Spleen (tissue), 11 donors: ENCODE data around the gene LAIR1. TPM values are rescaled to one million over a fixed set of nuclear protein-coding genes. Genes with fewer than 3 reads are reported as not detected.

Experiments used
- DNase-seq: peaks from one replicate; pipeline ENCODE4 v3.0.0-alpha.2; 2020
- H3K27ac ChIP-seq, 8 donors: fragments of 200-600 bp; sonication (generic) in 7 of 8; 1 replicate in 4 of 8; 2 replicates in 4 of 8; pipeline versions ENCODE4 v1.5.0 to v1.8.0; 2016 to 2021; ENCODE audit warnings: inconsistent platforms in 4 of 8, mild to moderate bottlenecking in 4 of 8, moderate library complexity in 1 of 8
- H3K27me3 ChIP-seq, 7 donors: fragments of 200-600 bp; sonication (generic) in 6 of 7; replicated peaks in 1 of 7; 1 replicate in 4 of 7; 2 replicates in 3 of 7; pipeline versions ENCODE4 v1.5.0 to v1.8.0; 2016 to 2021; ENCODE audit warnings: inconsistent platforms in 3 of 7, mild to moderate bottlenecking in 1 of 7
- H3K36me3 ChIP-seq, 6 donors: fragments of 200-600 bp; sonication (generic) in 5 of 6; 1 replicate in 4 of 6; 2 replicates in 2 of 6; pipeline versions ENCODE4 v1.5.0 to v1.8.0; 2016 to 2021; ENCODE audit warnings: inconsistent platforms in 2 of 6
- H3K4me1 ChIP-seq, 6 donors: fragments of 200-600 bp; sonication (generic) in 5 of 6; 1 replicate in 3 of 6; 2 replicates in 3 of 6; pipeline versions ENCODE4 v1.5.0 to v1.8.0; 2016 to 2021; ENCODE audit warnings: inconsistent platforms in 3 of 6
- H3K4me3 ChIP-seq, 8 donors: fragments of 200-600 bp; sonication (generic) in 7 of 8; 1 replicate in 4 of 8; 2 replicates in 4 of 8; pipeline versions ENCODE4 v1.5.0 to v1.8.0; 2016 to 2021; ENCODE audit warnings: inconsistent platforms in 4 of 8, mild to moderate bottlenecking in 4 of 8, moderate library complexity in 2 of 8
- H3K9me3 ChIP-seq, 8 donors: fragments of 200-600 bp; sonication (generic) in 7 of 8; 1 replicate in 4 of 8; 2 replicates in 4 of 8; pipeline versions ENCODE4 v1.5.0 to v1.8.0; 2016 to 2021; ENCODE audit warnings: inconsistent platforms in 4 of 8
- CTCF ChIP-seq, 11 experiments: fragments of 200-600 bp in 7 of 11; fragments of 450-650 bp in 4 of 11; sonication (generic) in 4 of 11; IDR thresholded peaks in 8 of 11; conservative IDR thresholded peaks in 3 of 11; 1 replicate in 7 of 11; 2 replicates in 4 of 11; pipeline versions ENCODE4 v1.4.0 to v1.8.0; 2016 to 2021; ENCODE audit warnings: antibody characterized with exemption in 11 of 11, inconsistent platforms in 4 of 11, mild to moderate bottlenecking in 1 of 11
- POLR2A ChIP-seq, 3 donors: fragments of 450-650 bp; IDR thresholded peaks; one replicate each; pipeline ENCODE4 v1.5.1; 2017; ENCODE audit warnings: antibody characterized with exemption in 3 of 3, mild to moderate bottlenecking in 1 of 3
- POLR2AphosphoS5 ChIP-seq, 3 donors: sonication (generic); formaldehyde crosslinking; IDR thresholded peaks; one replicate each; pipeline ENCODE4 v1.5.1; 2017; ENCODE audit warnings: antibody characterized with exemption in 3 of 3
- WGBS, 5 donors: extraction: QIAGEN DNeasy Blood & Tissue Kit in 3 of 5; methylation state at CpG; one replicate each; pipeline versions ENCODE4 v1.1.5 to v1.1.7; 2013 to 2018; 5-methylcytosine and 5-hydroxymethylcytosine counted together
- intact Hi-C: fragments of 100-400 bp; cut with DNase I; formaldehyde crosslinking; loops from one replicate; pipeline ENCODE4 v1.15.0; 2023; ENCODE audit warnings: low total_unique reads
- polyA plus RNA-seq, 3 donors: library from polyadenylated mRNA; stranded (reverse); fragments of 200-250 nt; gene quantifications; one replicate each; pipeline ENCODE4 v1.2.1, GENCODE V29; 2013
- total RNA-seq, 7 donors: library from RNA; depleted of rRNA in 3 of 7; stranded (reverse); fragments of >200 nt in 3 of 7; fragmentation: NEBNext Ultra II Directional in 4 of 7; extraction: Animal tissue kit (Norgen Biotek cat#: 25700) in 4 of 7; gene quantifications; one replicate each; pipeline versions ENCODE4 v1.1.0 to v1.2.1, GENCODE V29; 2016 to 2021
- donor health status: healthy with polysubstance abuse.
- donor health status: DM: no; HTN: no; CAD: no; lungs with moderate emphysema.
- donor health status: DM: no; HTN: no; CAD: no.
- donor health status: Bipolar disorder and iron deficiency.
- donor health status: healthy.
- donor health status: DM: no; HTN: no; CAD: no.
- donor health status: DM: yes; HTN: yes; CAD: no.

LAIR1 gene
- total and polyA plus RNA-seq, 10 donors = 56.3 to 164 (median 109) TPM

GRCh38 chr19:54307389-54308020 is 57.2 kb downstream of the LAIR1 start:
- Histone ChIP-seq H3K9me3 (no peaks in the 10 kb centered on the region), H3K4me3 (no peak overlapping the region), H3K27me3 (peaks cover 0 to 68% (median 5%) of the 10 kb centered on the region in 7 donors), H3K4me1 (peaks cover 0 to 86% (median 14%) of the 10 kb centered on the region in 6 donors), H3K36me3 (peaks cover 0 to 45% (median 0%) of the 10 kb centered on the region in 6 donors), H3K27ac (no peak overlapping the region)
- DNase-seq = no peak
- no peak for TF ChIP-seq POLR2A (IDR thresholded peaks at IDR 0.05)
- TF ChIP-seq POLR2AphosphoS5 (IDR thresholded peaks at IDR 0.05) = no peak
- no peak for TF ChIP-seq CTCF (IDR thresholded peaks at IDR 0.05 in 8 of 11, conservative IDR thresholded peaks at IDR 0.05 in 3 of 11)
- WGBS, 5 donors = 81 to 88% (median 82%) methylated on average over 5 of the region's 5 CpGs
- intact Hi-C loops = no loop called here

- no peak for TF ChIP-seq POLR2A (IDR thresholded peaks at IDR 0.05)
- no peak for TF ChIP-seq CTCF (IDR thresholded peaks at IDR 0.05 in 8 of 11, conservative IDR thresholded peaks at IDR 0.05 in 3 of 11)
- TF ChIP-seq POLR2AphosphoS5 (IDR thresholded peaks at IDR 0.05) = peak in 1 of 3 donors; percentile 2
- intact Hi-C loops = no loop called here
- H3K36me3 ChIP-seq = peaks cover 0 to 28% (median 0%) of the 10 kb centered on the region in 6 donors
- no peak overlapping the region for H3K4me3 ChIP-seq
- H3K4me1 ChIP-seq = peaks cover 0 to 74% (median 8%) of the 10 kb centered on the region in 6 donors
- no peaks in the 10 kb centered on the region for H3K9me3 ChIP-seq
- H3K27ac ChIP-seq = peak overlapping the region in 1 of 8 donors; percentile 28
- DNase-seq = no peak
- WGBS, 5 donors = 67 to 100% (median 95%) methylated on average over 1 of the region's 1 CpG
- peaks cover 0 to 59% (median 0%) of the 10 kb centered on the region in 7 donors for H3K27me3 ChIP-seq
Observed at GRCh38 chr19:54305141-54305540, 59.6 kb downstream of the LAIR1 start.

GRCh38 chr19:54302257-54302656 is 62.5 kb downstream of the LAIR1 start:
- peaks cover 0 to 14% (median 0%) of the 10 kb centered on the region in 6 donors for H3K36me3 ChIP-seq
- H3K4me3 ChIP-seq = no peak overlapping the region
- H3K9me3 ChIP-seq = no peaks in the 10 kb centered on the region
- intact Hi-C loops = no loop called here
- H3K4me1 ChIP-seq = peaks cover 0 to 76% (median 15%) of the 10 kb centered on the region in 6 donors
- TF ChIP-seq POLR2AphosphoS5 (IDR thresholded peaks at IDR 0.05) = peak in 1 of 3 donors; percentile 64
- no peak for TF ChIP-seq POLR2A (IDR thresholded peaks at IDR 0.05)
- TF ChIP-seq CTCF (IDR thresholded peaks at IDR 0.05 in 8 of 11, conservative IDR thresholded peaks at IDR 0.05 in 3 of 11) = no peak
- H3K27me3 ChIP-seq = peaks cover 0 to 74% (median 5%) of the 10 kb centered on the region in 7 donors
- H3K27ac ChIP-seq = peak overlapping the region in 5 of 8 donors; percentile 11 to 76 (median 73)
- DNase-seq = no peak
- 19 to 39% (median 23%) methylated on average over 4 of the region's 4 CpGs for WGBS, 5 donors

Other genes starting within 250 kb of the LAIR1 start
- 10 to 100 TPM; 16.5 to 22.7 (median 20.1) TPM for gene TFPT, start 249.3 kb downstream of the LAIR1 start, total RNA-seq
- gene TFPT, start 249.3 kb downstream of the LAIR1 start, polyA plus RNA-seq = 10 to 100 TPM; 24.8 to 36.5 (median 28.8) TPM
- 10 to 100 TPM; 34.7 to 57.0 (median 48.1) TPM for gene PRPF31, start 249.2 kb downstream of the LAIR1 start, total RNA-seq
- 10 to 100 TPM; 45.5 to 66.2 (median 59.1) TPM for gene PRPF31, start 249.2 kb downstream of the LAIR1 start, polyA plus RNA-seq
- gene CNOT3, start 227.2 kb downstream of the LAIR1 start, total RNA-seq = 10 to 100 TPM; 40.7 to 56.1 (median 48.2) TPM
- 10 to 100 TPM; 17.7 to 34.3 (median 24.6) TPM for gene CNOT3, start 227.2 kb downstream of the LAIR1 start, polyA plus RNA-seq
- gene LENG1, start 205.2 kb downstream of the LAIR1 start, total RNA-seq = 10 to 100 TPM in 2 of 7 donors, 1 to 10 TPM in 5; 7.5 to 12.1 (median 9.0) TPM
- 10 to 100 TPM in 1 of 3 donors, 1 to 10 TPM in 2; 7.4 to 14.6 (median 9.1) TPM for gene LENG1, start 205.2 kb downstream of the LAIR1 start, polyA plus RNA-seq
- 1 to 10 TPM in 3 of 7 donors, under 1 TPM in 2, not detected in 2; 0.51 to 4.0 (median 1.0) TPM for gene TMC4, start 191.8 kb downstream of the LAIR1 start, total RNA-seq
- gene TMC4, start 191.8 kb downstream of the LAIR1 start, polyA plus RNA-seq = under 1 TPM; 0.12 to 0.86 (median 0.22) TPM
- 100 to 1,000 TPM in 3 of 7 donors, 10 to 100 TPM in 4; 65.1 to 208 (median 85.9) TPM for gene MBOAT7, start 175.4 kb downstream of the LAIR1 start, total RNA-seq
- gene MBOAT7, start 175.4 kb downstream of the LAIR1 start, polyA plus RNA-seq = 10 to 100 TPM; 12.0 to 19.4 (median 14.7) TPM
- 100 to 1,000 TPM in 1 of 7 donors, 10 to 100 TPM in 6; 32.2 to 109 (median 45.5) TPM for gene TSEN34, start 173.6 kb downstream of the LAIR1 start, total RNA-seq
- gene TSEN34, start 173.6 kb downstream of the LAIR1 start, polyA plus RNA-seq = 10 to 100 TPM; 25.5 to 45.2 (median 37.5) TPM
- gene RPS9, start 164.1 kb downstream of the LAIR1 start, total RNA-seq = 1,000 to 10,000 TPM; 1,182 to 2,757 (median 1,587) TPM
- 1,000 to 10,000 TPM; 6,196 to 7,306 (median 6,994) TPM for gene RPS9, start 164.1 kb downstream of the LAIR1 start, polyA plus RNA-seq
- 100 to 1,000 TPM in 3 of 7 donors, 10 to 100 TPM in 4; 61.5 to 443 (median 97.5) TPM for gene LILRB3, start 141.9 kb downstream of the LAIR1 start, total RNA-seq
- gene LILRB3, start 141.9 kb downstream of the LAIR1 start, polyA plus RNA-seq = 10 to 100 TPM in 2 of 3 donors, 1 to 10 TPM in 1; 6.4 to 24.6 (median 22.5) TPM
- gene LILRA6, start 122.1 kb downstream of the LAIR1 start, total RNA-seq = 10 to 100 TPM; 21.5 to 77.5 (median 38.3) TPM
- gene LILRA6, start 122.1 kb downstream of the LAIR1 start, polyA plus RNA-seq = 1 to 10 TPM; 1.2 to 8.2 (median 6.7) TPM
- gene LILRB5, start 107.7 kb downstream of the LAIR1 start, total RNA-seq = 100 to 1,000 TPM in 1 of 7 donors, 10 to 100 TPM in 6; 38.9 to 112 (median 79.6) TPM
- 10 to 100 TPM in 2 of 3 donors, 1 to 10 TPM in 1; 3.8 to 41.2 (median 23.9) TPM for gene LILRB5, start 107.7 kb downstream of the LAIR1 start, polyA plus RNA-seq
- gene LILRB2, start 83.8 kb downstream of the LAIR1 start, total RNA-seq = 100 to 1,000 TPM in 3 of 7 donors, 10 to 100 TPM in 4; 52.9 to 209 (median 94.5) TPM
- 10 to 100 TPM; 10.2 to 26.0 (median 23.8) TPM for gene LILRB2, start 83.8 kb downstream of the LAIR1 start, polyA plus RNA-seq
- 100 to 1,000 TPM in 2 of 7 donors, 10 to 100 TPM in 5; 43.3 to 262 (median 79.9) TPM for gene LILRA5, start 51.8 kb downstream of the LAIR1 start, total RNA-seq
- 10 to 100 TPM; 16.3 to 53.6 (median 34.5) TPM for gene LILRA5, start 51.8 kb downstream of the LAIR1 start, polyA plus RNA-seq
- gene LILRA4, start 25.8 kb downstream of the LAIR1 start, total RNA-seq = 10 to 100 TPM; 11.5 to 61.1 (median 17.5) TPM
- 10 to 100 TPM; 32.1 to 80.9 (median 39.8) TPM for gene LILRA4, start 25.8 kb downstream of the LAIR1 start, polyA plus RNA-seq
- 1 to 10 TPM in 5 of 7 donors, under 1 TPM in 2; 0.97 to 2.9 (median 1.2) TPM for gene TTYH1, start 50.5 kb upstream of the LAIR1 start, total RNA-seq
- gene TTYH1, start 50.5 kb upstream of the LAIR1 start, polyA plus RNA-seq = 1 to 10 TPM; 1.1 to 3.5 (median 1.2) TPM
- gene LENG8, start 84.3 kb upstream of the LAIR1 start, total RNA-seq = 100 to 1,000 TPM; 123 to 280 (median 183) TPM
- 100 to 1,000 TPM in 2 of 3 donors, 10 to 100 TPM in 1; 69.2 to 293 (median 110) TPM for gene LENG8, start 84.3 kb upstream of the LAIR1 start, polyA plus RNA-seq
- 1 to 10 TPM; 4.4 to 8.3 (median 6.2) TPM for gene LENG9, start 98.8 kb upstream of the LAIR1 start, total RNA-seq
- 1 to 10 TPM; 1.7 to 4.3 (median 3.5) TPM for gene LENG9, start 98.8 kb upstream of the LAIR1 start, polyA plus RNA-seq
- 10 to 100 TPM in 4 of 7 donors, 1 to 10 TPM in 3; 6.6 to 16.1 (median 13.4) TPM for gene CDC42EP5, start 108.4 kb upstream of the LAIR1 start, total RNA-seq
- 10 to 100 TPM in 2 of 3 donors, 1 to 10 TPM in 1; 9.7 to 15.9 (median 12.8) TPM for gene CDC42EP5, start 108.4 kb upstream of the LAIR1 start, polyA plus RNA-seq
- 1 to 10 TPM in 3 of 7 donors, under 1 TPM in 1, not detected in 3; 0.97 to 4.9 (median 3.3) TPM for gene LAIR2, start 137.9 kb upstream of the LAIR1 start, total RNA-seq
- 1 to 10 TPM in 1 of 3 donors, under 1 TPM in 1, not detected in 1; 0.28 to 3.5 TPM for gene LAIR2, start 137.9 kb upstream of the LAIR1 start, polyA plus RNA-seq
- gene LILRA2, start 208.9 kb upstream of the LAIR1 start, total RNA-seq = 10 to 100 TPM; 39.2 to 77.8 (median 54.0) TPM
- gene LILRA2, start 208.9 kb upstream of the LAIR1 start, polyA plus RNA-seq = 10 to 100 TPM in 2 of 3 donors, 1 to 10 TPM in 1; 7.2 to 28.2 (median 12.6) TPM
- 10 to 100 TPM; 34.4 to 65.0 (median 37.2) TPM for gene LILRA1, start 228.7 kb upstream of the LAIR1 start, total RNA-seq
- gene LILRA1, start 228.7 kb upstream of the LAIR1 start, polyA plus RNA-seq = 10 to 100 TPM in 1 of 3 donors, 1 to 10 TPM in 2; 3.4 to 17.2 (median 8.0) TPM